SH-SY5Y (cell line): ENCODE data around the gene BTN2A1.

Experiments used
- GATA2 ChIP-seq: IDR thresholded peaks from 2 replicates; pipeline ENCODE4 v1.6.1; 2011; ENCODE audit warnings: mild to moderate bottlenecking, low read depth, low read length
- GATA3 ChIP-seq: IDR thresholded peaks from 2 replicates; pipeline ENCODE4 v1.6.1; 2011; ENCODE audit warnings: low read depth, mild to moderate bottlenecking, low read length, moderate library complexity

BTN2A1 gene

DNA sequence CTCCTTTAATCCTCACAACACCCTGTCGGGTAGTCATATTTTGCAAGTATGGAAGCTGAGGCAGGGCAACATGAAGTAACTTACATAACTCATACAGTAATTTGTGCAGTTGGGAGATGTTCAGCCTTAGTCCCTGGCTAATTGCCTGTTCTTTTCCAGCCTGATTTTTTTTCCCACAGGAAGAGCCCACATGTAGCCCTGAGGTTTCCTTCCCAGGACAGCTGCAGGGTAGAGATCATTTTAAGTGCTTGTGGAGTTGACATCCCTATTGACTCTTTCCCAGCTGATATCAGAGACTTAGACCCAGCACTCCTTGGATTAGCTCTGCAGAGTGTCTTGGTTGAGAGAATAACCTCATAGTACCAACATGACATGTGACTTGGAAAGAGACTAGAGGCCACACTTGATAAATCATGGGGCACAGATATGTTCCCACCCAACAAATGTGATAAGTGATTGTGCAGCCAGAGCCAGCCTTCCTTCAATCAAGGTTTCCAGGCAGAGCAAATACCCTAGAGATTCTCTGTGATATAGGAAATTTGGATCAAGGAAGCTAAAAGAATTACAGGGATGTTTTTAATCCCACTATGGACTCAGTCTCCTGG lies 5.0 kb upstream of the BTN2A1 start:
- TF ChIP-seq GATA2 (no peak), GATA3 (no peak)

DNA sequence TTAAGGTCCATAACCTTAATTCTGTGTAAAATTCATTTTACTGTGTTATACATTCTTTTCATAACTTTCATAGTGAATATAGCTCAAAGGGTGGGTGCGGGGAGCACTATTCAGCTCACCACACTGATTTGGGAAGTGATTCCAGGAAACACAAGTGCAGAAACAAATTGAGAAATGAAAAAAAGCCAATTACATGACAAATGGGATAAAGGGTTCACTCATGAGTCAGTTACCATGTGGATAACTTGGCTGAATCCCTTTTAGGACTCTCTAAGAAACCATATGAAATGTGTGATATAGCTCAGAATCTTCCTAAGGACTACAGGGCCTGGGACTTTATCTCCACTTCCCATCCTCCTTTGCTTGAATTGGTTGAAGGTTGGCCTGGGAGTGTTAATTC lies 3.1 kb upstream of the BTN2A1 start:
- no peak for TF ChIP-seq GATA3
- no peak for TF ChIP-seq GATA2

DNA sequence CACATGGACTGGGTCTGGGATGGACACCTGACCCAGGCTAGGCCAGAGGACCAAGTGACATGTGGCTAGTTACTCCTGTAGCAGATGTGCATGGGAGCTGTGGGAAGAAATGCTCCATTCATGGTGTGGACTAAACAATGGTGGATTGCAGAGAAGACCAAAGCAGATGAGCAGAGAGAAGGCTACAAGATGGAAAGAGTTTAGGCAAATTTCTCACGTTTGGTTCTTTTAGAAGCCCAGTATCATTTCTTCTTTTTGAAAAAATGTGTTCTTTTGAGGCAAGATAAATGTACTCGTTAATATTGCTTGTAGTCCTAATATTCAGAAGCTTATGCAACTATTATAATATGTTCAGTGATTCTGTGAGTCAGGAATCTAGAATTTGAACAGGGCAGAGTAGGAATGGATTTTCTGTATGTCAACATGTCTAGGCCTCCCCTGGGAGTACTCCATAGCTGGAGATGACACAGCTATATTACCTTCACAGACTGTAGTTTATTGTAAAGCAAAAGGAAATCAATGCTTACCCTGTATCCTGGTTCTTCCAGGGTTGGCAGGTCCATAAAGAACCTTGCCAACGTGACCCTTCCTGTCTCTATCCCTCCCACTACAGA lies 2.3 kb upstream of the BTN2A1 start:
- no peak for TF ChIP-seq GATA3
- TF ChIP-seq GATA2, result no peak

DNA sequence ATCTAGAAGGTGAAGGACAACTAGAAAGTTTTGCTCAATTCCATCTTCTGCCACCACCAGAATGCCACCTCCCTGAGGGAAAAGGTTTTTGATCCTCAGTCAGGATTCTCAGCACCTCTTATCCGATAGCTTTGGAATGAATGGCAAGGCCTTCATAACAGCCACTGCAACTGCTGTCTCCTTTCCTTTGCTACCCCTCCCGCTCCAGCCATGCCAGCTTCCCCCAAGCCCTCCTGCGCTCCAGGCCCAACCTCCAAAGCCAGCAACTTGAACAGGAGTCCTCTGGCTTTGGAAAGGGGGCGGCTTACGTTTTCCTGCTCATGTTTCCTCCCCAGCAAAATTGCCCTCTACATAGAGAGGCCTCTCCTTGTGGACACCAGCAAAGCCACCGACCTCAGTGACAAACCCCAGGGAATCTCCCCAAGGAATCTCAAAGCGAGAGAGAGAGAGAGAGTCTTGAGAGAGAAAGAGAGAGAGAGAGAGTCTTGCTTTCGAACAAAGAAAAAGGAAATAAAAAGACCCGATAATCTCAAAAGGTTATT lies 420 bp upstream of the BTN2A1 start:
- TF ChIP-seq GATA2 (no peak), GATA3 (no peak)

DNA sequence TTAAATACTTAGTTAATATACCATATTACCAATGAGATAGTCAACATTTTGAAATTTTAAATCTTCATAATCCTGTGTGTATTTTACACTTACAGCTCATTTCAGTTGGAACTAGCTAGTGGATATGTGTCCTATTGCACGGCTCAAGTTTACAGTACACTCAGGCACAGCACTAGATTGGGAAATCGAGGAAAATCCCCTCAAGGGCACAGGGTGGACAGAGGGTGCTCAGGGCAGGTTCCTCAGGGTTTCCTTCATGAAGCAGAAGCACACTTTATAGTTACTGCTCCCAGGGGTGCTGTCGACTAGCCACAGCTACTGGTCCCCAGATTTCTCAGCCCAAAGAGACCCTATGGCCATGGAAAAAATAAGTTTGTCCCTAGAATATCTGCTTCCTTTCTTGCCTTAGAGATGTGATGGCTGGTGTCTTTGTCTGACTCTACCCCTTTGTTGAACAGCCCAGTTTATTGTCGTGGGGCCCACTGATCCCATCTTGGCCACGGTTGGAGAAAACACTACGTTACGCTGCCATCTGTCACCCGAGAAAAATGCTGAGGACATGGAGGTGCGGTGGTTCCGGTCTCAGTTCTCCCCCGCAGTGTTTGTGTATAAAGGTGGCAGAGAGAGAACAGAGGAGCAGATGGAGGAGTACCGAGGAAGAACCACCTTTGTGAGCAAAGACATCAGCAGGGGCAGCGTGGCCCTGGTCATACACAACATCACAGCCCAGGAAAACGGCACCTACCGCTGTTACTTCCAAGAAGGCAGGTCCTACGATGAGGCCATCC lies 1.5 kb downstream of the BTN2A1 start:
- TF ChIP-seq GATA3 (no peak), GATA2 (no peak)

DNA sequence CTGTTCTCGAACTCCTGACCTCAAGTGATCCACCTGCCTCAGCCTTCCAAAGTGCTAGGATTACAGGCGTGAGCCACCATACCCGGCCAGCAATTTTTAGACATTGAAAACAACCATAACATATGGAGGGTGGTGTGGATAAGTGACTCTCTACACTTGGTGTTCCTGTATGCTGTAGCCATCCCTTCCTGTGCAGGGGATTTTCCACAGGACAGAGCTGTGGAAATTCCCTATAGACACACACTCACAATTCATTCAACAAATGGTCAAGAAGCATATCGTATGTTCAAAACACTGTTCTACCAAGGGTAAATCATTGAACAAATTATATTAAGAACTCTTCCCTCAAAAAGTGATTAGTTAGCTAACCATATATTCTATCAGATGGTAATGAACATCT lies 6.3 kb downstream of the BTN2A1 start:
- TF ChIP-seq GATA3 (no peak), GATA2 (no peak)

DNA sequence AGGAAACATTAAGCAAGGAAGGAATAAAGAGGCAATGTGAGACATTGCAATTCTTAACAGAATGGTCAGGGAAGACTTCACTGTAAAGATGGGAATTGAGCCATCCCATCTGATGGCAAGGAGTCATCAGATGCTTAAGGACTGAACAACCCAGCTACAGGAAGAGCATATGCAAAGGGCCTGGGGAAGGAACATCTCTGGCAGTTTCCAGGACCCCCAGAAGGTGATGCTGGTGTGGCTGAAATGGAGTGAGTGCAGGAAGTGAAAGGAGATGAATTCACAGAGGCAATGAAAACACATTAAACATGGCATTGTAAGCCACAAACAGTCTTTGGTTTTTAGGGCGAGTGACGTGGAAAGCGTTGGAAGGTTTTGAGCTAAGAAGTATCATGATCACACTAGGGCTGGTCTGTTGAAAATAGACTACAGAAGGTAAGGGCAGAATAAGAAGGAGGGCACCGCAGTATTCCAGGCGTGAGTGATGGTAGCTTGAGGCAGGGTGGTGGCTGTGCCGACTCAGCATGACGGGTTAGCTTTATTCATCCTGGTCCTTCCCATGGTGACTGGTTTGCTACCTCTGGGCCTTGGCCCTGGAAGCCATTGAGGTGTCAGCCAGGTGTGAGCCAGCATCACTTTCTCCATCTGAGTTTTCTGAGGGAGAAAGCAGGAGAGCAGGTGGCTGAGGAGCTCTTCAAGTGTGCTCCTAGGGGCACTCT lies 6.8 kb downstream of the BTN2A1 start:
- TF ChIP-seq GATA2 (no peak), GATA3 (no peak)

DNA sequence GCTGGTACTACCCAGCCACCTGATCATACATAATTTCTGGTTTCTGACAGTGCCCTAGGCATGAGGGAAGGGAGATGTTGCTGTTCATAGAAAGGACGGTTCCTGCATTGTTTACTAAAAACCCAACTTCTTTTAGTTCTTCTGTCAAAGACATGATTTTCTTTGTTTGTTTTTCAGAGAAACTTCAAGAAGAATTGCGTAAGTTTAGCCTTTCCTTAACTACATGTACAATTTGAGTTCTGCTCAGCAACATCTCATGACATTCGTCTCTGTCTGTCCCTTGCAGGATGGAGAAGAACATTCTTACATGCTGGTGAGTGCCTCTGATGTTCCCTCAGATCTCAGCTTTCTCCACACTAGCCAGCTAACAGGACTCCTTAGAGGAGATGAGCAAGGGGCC lies 8.0 kb downstream of the BTN2A1 start:
- no peak for TF ChIP-seq GATA2
- no peak for TF ChIP-seq GATA3

DNA sequence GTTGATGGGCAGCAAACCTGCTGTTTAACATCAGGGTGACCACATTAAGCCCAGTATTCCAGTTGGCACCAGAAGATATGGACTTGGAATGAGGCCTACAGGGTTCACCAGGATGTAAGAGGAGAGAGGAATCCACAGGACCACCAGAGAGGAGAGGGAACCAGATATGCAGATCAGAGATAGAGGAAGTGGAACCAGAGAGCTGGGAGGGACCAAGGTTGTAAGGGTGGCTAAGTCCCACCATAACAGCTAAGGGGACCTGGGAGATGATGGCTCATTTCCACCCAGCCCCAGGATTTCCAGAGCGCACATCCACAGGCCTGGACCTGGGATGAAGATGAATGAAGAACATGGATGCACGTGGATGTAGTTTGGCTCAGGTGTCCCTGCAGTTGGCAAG lies 11.1 kb downstream of the BTN2A1 start:
- TF ChIP-seq GATA2 (no peak), GATA3 (no peak)

DNA sequence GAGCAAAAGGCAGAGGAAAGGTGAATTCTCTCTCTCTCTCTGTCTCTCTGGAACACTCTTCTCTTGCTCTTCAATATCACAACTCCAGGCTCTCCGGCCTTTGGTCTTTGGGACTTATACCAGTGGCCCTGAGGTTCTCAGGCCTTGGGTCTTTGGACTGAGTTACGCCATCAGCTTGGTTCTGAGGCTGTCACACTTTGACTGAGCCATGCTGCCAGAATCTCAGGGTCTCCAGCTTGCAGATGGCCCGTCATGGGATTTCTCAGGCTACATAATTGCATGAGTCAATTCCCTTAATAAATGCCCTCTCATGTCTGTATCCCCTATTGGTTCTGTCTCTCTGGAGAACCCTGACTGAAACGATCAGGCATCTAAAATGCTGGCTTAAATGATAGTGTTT lies 12.9 kb downstream of the BTN2A1 start:
- no peak for TF ChIP-seq GATA3
- TF ChIP-seq GATA2, result no peak

DNA sequence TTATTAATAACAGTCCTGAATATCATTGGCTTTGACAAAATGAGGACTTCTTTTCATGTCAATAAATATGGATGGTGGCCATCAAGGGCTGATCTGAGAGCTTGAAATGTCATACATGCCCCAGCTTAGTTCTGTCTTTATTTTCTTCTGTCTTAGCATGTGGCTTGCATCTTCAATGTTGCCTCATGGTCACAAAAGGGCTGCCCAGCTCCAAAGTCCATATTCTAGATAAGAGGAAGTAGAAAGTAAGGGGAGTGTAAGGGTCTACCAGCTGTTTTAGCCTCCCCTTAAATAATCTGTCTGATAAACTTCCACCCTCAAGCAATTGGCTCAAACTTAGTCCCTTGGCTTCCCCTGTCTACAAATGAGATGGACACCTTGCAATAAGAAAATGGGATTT lies 14.2 kb downstream of the BTN2A1 start:
- TF ChIP-seq GATA3 (no peak), GATA2 (no peak)

DNA sequence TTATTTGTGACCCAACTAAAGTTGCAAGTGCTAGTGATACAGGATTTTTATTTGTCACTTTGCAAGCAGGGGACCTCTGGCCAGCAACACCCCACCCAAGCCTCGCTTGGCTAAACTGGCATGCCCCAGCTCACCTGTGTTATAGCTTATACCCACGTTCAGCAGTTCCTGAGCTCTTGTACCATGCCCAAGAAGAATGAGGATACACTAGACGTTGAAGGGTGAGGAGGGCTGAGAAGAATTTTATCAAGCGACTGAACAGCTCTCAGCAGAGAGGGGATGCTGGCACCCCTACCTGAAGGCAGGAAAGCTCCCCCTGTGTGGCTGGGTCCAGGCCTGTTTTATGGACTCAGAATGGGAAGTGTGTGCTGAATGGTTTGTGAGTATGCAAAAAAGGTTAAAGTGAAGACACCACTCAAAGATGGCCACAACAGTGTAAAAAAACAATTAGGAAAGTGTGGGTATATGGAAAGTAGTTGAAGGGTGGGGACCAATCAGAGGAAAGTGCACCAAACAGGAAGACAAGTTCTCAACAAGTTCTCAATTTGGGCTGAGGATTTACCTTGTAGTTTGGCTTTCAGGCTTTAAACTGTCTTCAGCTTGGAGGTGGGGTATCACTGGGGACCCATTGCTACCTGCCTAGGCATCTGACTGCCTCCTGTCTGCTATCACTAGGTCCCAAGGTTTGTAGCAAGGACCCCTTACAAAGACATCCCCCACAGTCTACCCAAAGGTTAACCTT lies 15.0 kb downstream of the BTN2A1 start:
- TF ChIP-seq GATA3, result no peak
- no peak for TF ChIP-seq GATA2

DNA sequence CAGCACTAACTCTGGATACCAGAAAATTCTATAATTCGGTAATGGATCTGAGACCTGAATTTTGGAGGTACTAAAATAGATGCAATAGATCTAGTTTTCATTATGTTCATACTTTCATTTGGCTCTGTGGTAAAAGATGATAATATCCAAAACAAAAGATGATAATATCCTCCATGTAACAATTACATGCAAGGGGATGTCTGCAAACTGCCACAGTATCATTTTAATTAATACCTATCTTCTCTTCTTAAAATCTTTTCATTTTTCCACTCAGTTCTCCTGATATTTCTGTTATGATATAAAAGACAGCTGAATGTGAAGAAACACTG lies 15.6 kb downstream of the BTN2A1 start:
- TF ChIP-seq GATA3, result no peak
- TF ChIP-seq GATA2, result no peak
